HG03354 (cell line): ENCODE results near the gene SCP2.

Source experiments
- ATAC-seq: cut with Tn5 transposase; IDR thresholded peaks from one replicate; pipeline ENCODE4 v1.9.1; 2021; ENCODE audit warnings: mild to moderate bottlenecking; ENCODE audit not compliant: unreplicated experiment, poor library complexity, severe bottlenecking

SCP2 gene, protein sequence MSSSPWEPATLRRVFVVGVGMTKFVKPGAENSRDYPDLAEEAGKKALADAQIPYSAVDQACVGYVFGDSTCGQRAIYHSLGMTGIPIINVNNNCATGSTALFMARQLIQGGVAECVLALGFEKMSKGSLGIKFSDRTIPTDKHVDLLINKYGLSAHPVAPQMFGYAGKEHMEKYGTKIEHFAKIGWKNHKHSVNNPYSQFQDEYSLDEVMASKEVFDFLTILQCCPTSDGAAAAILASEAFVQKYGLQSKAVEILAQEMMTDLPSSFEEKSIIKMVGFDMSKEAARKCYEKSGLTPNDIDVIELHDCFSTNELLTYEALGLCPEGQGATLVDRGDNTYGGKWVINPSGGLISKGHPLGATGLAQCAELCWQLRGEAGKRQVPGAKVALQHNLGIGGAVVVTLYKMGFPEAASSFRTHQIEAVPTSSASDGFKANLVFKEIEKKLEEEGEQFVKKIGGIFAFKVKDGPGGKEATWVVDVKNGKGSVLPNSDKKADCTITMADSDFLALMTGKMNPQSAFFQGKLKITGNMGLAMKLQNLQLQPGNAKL

DNA sequence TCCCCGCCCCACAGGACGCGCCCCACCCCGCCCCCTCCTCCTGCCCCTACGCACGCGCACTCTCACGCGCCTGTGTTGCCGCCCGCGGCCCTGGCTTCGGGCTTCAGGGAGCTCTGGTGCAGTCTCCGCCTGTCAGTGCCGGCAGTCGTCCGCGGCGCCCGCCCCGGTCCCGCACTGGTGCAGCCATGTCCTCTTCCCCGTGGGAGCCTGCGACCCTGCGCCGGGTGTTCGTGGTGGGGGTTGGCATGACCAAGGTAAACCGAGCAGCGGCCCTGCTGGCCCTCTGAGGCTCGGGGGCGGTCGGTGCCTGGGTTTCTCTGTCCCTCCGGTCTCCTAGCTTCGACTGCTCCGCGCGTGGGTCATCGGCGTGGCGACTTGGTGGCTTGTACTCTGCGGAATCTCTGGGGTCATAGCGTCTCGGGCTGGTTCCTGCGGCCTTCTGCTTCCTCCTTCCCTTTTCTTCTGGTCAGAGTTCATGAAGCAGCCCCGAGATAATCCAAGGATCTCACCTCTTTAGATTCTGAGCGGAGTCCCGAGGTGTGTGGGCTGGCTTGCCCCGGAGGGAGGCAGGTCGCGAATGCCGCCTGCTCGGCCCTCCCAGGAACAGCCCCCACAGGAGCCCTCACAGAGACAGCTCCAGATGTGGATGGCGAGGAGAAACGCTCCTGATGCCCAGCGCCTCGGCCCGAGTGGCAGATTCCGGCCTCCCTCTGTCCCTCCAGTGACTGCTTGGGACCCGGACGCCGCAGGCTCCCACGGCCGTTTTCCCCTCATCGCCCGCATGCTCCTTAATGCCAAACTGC lies at the start of gene SCP2:
TSS of gene SCP2 (plus strand) at position 65 of the 803 bp plus-strand sequence. CDS start at position 186, 121 bp downstream.
- peak; percentile 73 for ATAC-seq

DNA sequence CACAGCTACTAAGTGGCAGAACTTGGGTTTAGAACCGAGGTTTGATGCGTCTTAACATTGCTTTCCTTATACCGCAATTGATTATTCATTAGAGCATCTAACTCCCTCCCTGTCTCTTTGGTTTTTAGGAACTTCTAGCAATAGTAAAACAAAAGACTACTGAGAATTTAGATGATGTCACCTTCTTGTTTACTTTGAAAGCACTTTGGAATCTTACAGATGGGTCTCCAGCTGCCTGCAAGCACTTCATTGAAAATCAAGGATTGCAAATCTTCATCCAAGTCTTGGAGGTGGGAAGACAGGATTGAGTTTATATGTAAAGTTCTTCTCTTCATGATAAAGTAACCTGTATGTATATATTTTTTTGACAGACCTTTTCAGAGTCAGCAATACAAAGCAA lies 49.5 kb upstream of the SCP2 start:
- ATAC-seq: no peak

DNA sequence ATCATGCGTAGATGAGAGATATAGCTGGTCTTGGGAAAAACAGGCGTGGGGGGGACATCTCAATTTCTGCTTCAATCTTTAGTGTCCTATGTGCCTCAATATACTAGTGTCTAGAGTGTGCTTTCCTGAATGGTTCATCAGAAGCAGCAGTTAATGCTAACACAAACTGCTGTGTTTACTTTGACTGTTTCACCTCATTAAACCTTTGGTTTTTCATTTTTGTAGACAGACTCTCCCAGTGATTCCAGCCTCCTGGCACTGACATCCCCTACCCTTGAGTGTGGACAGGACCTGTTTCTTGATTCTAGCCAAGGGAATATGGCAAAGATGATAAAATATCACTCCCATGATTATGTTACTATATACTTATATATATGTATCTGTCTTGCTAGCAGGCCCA lies 46.9 kb upstream of the SCP2 start:
- ATAC-seq: no peak

DNA sequence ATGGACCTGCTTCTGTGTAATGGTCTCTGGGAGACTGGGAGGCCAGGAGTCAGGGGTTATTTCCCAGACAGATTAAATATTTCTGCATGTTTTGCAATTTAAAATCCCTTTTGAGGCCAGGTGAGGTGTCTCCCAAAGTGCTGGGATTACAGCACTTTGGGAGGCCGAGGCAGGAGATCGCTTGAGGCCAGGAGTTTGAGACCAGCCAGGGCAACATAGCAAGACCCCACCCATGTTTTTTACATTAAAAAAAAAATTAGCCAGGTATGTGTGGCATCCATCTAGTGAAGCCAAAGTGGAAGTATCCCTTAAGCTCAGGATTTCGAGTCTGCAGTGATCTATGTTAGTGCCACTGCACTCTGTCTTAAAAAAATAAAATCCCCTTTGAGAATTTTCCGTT lies 39.6 kb upstream of the SCP2 start:
- no peak for ATAC-seq

DNA sequence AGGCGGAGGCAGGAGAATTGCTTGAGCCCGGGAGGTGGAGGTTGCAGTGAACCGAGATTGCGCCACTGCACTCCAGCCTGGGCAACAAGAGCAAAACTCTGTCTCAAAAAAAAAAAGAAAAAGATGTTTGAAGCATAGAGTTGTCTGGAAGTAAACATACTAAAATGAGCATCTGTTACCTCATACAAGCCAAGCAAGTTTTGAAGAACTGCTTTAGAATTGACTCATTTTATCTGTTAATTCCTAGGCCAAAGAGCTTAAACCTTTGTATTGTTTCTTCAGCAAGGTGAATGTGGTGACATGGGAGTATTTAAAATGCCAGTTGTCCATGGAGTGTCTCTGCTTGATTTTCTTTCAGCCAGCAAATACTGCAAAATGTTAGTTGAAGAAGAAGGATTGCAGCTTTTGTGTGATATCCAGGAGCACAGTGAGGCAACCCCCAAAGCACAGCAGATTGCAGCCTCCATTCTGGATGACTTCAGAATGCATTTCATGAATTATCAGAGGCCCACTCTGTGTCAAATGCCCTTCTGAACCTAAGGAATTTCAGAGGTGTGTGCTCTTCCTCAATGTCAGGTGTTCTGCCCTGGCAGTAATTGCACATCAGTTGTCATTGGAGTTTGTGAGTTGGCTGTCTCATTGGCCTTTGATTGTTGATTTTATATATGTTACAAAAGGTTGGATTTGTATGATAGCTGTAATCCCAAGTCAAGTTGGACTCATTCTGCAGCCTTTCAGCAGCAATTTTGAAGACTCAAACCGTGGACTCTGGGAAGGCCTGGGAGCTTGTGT lies 34.5 kb upstream of the SCP2 start:
- ATAC-seq: no peak

DNA sequence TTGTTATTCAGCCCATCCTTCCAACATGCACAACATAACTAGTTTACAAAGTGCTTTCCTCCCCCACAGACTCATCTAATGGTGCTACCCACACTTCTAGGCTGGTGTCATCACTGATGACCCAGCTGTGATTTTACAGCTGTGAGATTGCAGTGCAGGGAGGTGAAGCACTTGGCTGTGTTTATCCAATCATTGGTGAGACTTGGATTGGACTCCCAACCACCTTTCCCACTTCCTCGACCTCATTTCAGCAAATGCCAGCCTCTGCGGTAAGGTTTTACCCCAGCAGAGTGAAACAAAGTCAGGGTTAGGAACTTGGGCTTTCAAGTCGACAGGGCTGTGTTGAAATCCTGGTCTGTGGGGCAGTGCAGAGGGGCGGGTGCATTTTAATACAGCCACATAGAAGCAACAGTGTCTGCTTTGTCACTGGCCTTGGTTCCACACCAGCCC lies 27.6 kb upstream of the SCP2 start:
- ATAC-seq: no peak

DNA sequence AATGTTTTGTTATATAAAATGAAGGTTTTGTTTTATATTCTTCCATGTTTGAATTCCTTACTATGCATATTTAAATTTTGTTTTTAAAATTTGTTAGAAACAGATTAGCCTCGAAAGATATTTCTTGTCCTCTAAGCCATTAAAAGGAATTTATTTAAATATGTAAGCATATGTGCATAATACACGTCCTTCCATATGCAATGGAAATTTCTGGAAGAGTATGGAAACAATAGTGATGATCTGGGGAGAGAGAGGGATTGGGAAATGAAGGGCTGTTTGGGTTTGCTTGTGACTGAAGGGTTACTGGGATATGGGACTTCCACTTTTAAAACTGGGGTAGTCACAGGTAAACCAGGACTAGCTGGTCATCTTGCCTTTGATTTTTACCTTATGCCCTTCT lies 26.7 kb upstream of the SCP2 start:
- ATAC-seq: no peak

DNA sequence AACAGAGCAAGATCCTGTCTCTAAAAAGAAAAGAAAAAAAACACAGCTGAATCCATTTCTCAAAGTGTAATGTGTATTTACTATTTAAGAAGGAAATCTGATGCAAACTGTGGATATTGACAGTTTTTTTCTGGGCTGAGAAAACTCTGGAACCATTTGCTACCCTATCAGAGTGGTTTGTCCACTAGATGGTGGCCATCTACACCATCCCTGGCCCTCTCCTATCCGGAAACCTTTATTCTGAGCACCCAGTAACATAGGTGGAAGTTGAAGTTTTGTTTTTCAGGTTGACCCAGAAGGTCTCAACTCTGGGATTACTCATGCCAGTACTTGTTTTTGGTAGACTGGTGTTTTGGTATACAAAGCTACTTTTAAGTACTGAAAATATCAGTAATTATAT lies 25.7 kb upstream of the SCP2 start:
- ATAC-seq: no peak

DNA sequence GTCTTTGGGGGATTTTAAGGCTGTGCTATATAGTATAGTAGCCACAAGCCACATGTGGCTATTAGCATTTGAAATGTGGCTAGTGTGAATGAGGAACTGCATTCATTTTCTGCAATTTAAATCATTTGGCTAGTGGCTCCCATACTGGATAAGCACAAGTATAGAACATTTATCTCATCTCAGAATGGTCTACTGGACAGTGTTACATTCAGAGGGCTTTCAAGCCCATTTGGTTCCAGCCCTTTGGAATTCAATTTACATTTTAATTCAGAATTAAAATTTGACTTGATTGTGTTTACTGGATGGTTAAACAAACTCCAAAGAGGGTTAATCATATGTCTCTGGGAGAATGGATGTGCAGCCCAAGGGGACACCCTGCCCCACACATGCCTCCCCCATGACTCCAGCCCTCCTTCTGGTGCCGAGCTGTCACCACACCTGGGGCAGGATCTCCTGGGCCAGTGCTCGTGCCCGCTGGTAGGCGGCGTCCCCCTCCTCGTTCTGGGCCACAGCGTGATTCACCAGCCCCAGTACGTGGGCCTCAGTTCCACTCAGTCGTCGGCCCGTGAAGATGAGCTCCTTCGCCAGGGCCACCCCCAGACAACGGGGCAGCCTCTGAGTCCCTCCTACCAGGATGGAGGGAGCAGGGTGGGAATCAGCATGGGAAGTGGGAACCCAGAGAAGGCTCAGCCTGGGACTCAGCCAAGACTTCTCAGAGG lies 22.7 kb upstream of the SCP2 start:
- ATAC-seq: no peak

DNA sequence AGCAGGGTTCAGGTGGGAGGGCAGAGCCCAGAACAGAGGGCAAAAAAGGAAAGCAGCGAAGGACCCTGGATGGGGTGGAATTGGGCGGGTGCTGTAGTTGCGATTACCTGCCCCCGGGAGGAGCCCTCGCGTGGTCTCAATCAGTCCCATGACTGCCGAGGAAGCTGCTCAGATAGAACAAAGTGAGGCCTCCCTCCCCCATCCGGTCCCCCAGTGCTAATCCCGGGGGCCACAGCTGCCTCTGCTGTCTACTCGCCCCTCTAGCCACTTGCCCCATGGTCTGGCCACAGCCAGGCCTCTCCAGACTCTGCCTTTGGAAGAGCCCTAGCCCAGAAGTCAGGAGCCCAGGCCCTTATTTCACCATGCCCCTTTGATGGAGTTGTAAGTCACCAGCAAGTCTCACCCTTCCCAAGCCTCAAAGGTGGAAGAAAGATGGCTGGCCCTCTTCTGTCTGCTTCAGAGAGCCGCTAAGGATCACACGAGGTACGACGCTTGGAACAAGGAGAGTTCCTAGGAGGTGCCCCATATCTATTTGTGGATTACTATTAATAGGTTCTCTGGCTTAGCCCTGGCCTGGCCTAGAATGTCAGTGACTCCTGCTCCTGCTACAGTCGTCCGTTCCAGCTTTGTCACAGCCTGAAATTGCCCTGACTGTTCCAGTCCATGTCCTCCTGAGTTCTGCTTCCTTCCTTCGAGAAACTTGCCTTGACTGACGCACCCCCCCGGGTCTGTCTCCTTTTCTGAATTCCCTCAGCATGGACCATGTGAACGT lies 22.0 kb upstream of the SCP2 start:
- ATAC-seq: no peak

DNA sequence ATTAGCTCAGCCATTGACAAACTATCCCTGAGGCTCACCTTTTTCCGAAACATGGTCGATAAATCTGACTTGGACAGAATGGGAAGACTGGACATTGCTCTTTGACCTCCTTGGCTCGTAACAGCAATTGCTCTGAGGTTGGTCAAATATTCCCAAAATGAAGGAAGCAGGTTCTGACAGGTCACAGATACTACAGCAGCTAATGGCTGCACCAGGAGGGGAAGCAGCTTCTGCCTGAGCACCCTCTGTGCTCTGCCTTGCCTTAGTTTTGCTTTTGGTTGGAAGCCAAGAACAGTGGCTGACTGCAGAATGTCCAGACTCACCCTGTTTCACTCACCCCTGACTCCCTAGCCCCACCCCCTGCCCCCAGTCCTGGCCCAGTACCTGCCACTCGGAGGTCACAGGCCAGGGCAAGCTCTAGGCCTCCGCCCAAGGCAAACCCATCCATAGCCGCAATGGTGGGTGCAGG lies 20.9 kb upstream of the SCP2 start:
- no peak for ATAC-seq

DNA sequence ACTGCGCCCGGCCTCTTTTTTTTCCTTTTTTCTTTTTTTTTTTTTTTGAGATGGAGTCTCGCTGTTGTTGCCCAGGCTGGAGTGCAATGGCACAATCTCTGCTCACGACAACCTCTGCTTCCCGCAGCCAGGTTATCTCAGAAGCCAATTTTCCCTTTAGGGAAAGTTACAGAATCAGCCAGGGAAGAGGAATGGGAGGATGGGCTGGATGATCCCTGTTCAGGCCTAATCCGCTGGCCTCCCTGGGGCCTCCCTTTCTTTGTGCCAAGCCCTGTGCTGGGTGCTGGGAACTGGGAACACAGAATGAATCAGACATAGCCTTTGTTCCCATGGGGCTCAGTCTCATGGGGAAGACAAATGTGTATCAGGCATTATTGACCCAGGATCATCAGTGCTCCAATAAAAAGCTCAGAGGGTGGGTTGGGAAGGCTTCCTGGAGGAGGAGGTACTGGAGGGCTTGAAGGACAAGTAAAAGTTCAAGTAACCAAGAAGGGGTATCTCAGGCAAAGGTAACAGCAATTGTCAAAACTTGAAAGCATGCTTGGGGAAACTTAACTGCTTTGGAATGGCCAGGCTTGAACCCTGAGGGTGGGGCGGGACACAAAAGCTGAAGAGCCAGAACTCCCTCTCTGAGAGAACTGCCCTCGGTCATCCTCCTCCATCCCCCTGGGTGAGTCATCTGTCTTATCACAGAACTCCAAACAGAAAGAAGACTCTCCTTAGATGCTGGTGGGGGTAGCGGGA lies 19.8 kb upstream of the SCP2 start:
- ATAC-seq: no peak

DNA sequence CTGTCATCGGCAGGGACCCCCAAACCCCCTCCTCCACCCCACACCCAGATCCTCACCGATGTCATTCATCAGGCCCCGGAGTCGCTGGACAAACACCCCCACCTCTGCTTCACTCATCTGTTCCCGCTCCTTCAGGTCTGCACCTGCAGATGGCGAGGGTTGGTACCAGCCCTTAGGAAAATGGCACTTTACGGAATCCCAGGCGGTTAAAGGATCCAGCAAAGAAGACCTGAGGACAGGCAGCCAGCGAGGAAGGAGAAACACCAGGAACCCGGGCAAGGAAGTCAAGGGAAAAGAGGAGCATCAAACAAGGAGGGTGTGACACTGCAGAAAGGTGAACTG lies 19.3 kb upstream of the SCP2 start:
- ATAC-seq: no peak

DNA sequence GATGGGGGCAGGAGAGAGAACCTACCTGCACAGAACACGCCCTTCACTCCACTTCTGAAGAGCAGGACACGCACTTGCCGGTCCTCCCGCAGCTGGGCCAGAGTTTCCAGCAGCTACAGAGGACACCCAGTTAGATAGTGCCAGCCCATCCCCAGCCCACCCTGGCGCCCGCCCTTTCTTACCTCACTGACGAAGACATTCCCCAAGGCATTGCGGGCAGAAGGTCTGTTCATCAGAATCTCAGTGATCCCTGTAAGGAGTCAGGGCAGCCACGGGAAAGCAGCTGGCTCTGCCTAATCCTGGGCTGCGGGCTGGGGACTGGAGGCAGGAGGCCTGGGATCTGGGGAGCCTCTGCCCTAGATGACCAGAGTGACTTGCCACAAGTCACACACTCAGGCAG lies 15.5 kb upstream of the SCP2 start:
- no peak for ATAC-seq

DNA sequence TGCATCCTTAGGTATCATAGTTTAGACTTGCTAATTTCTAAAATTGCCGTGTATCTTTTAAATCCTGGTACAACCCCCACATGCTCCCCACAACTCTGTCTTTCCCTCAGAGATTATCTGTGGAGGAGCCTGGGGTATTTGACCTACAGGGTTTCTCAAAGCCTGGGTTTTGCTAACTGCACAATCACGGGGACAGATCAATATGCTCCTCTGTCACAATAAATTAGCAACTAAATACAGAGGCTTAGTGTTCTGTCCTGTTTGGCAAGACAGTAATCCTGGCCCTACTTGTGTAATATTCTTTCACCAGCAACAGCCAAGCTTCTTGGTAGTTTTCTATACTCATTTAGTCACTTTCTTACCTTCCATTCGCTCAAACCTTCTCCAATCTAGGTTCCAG lies 14.1 kb upstream of the SCP2 start:
- no peak for ATAC-seq

DNA sequence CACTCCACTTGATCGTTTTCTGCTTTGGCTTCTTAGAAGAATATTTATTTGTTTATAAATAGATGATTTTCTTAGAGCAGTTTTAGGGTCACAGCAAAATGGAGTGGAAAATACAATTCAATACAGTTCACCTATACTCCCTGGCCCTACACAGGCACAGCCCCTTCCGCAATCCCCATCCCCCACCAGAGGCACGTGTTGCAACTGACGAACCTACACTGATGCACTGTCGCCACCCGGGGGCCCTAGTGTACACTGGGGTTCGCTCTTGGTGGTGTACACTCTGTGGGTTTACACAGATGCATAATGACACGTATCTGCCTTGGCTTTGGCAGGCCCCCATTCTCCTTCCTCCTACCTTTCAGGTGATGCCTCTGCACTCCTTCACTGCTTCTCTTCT lies 13.5 kb upstream of the SCP2 start:
- no peak for ATAC-seq

DNA sequence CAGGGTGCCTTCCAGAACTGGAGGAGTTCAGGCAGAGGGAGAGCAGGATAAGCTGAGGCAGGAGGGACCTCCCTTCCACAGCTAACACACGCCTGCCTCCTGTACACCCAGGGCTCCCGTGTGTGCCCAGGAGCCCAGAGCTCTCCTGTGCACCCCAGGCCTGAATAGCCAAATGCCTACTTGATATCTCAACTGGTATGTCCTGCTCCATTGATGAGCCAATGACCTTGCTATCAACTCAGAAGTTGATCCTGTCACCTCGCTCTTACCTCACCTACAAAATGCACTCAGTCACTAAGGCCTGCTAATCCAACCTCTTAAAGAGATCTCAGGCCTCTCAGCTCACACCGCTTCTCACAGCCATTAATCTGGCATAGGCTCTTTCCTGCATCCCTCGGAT lies 12.6 kb upstream of the SCP2 start:
- no peak for ATAC-seq

DNA sequence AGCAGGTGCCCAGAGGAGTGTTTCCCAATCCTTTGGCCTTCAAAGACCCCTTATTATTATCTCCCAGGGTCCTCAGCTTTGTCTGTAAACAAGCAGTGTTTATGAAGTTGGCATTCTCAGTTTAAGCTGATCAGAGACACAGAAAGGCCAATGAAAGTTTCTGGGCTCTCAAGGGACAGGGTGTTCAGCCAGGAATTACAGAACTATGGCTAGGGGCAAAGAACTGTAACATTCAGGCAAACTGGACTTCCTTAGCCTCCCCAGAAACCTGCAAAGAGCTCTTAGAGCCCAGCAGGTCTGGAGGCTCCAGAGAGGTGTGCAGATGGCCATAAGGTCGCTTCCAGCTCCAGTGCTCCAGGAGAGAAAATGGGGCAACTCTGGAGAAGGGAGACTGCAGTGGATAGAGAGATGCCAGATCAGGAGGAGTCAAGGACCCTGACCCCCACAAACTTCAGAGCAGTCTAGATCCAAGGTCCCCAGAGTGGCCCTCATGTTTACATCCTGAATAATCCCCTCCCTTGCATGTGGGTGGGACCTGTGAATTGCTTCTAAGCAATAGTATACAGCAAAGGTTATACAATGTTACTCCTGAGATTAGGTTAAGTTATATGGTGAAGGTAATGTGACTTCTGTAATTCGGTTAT lies 11.7 kb upstream of the SCP2 start:
- ATAC-seq: no peak
